H9 (cell line): ENCODE results near the gene COA7. TPM values are rescaled to one million over a fixed set of nuclear protein-coding genes. Genes with fewer than 3 reads are reported as not detected.

Experiments
- DNase-seq: peaks from one replicate; pipeline ENCODE4 v3.0.0-alpha.2; 2017
- H2AFZ ChIP-seq: one replicate; pipeline ENCODE4 v1.6.1; 2013; ENCODE audit warnings: mild to moderate bottlenecking, low read length, control low read depth, moderate library complexity
- H2AK5ac ChIP-seq: 2 replicates; pipeline ENCODE4 v1.6.1; 2013; ENCODE audit warnings: low read length, control low read depth, mixed read lengths; ENCODE audit not compliant: insufficient read length
- H2BK120ac ChIP-seq: one replicate; pipeline ENCODE4 v1.6.1; 2013; ENCODE audit warnings: low read depth, mild to moderate bottlenecking, low read length, control low read depth, inconsistent platforms; ENCODE audit not compliant: poor library complexity, severe bottlenecking
- H2BK12ac ChIP-seq: 2 replicates; pipeline ENCODE4 v1.6.1; 2013; ENCODE audit warnings: low read length, control low read depth, mixed read lengths, low read depth; ENCODE audit not compliant: insufficient read length
- H2BK15ac ChIP-seq: 2 replicates; pipeline ENCODE4 v1.6.1; 2013; ENCODE audit warnings: low read depth, low read length, control low read depth
- H2BK20ac ChIP-seq: one replicate; pipeline ENCODE4 v1.6.1; 2013; ENCODE audit warnings: low read depth, mild to moderate bottlenecking, low read length, control low read depth, inconsistent platforms; ENCODE audit not compliant: poor library complexity, severe bottlenecking
- H2BK5ac ChIP-seq: 2 replicates; pipeline ENCODE4 v1.6.1; 2013; ENCODE audit warnings: low read length, control low read depth, mixed read lengths; ENCODE audit not compliant: insufficient read length
- H3K14ac ChIP-seq: 2 replicates; pipeline ENCODE4 v1.6.1; 2013; ENCODE audit warnings: low read length, control low read depth; ENCODE audit not compliant: insufficient read depth
- H3K18ac ChIP-seq: 2 replicates; pipeline ENCODE4 v1.6.1; 2013; ENCODE audit warnings: low read depth, mild to moderate bottlenecking, mixed read lengths, low read length, control low read depth; ENCODE audit not compliant: insufficient read length
- H3K23ac ChIP-seq: 2 replicates; pipeline ENCODE4 v1.6.1; 2013; ENCODE audit warnings: low read length, control low read depth, mixed read lengths, low read depth; ENCODE audit not compliant: insufficient read length
- H3K23me2 ChIP-seq: 2 replicates; pipeline ENCODE4 v1.6.1; 2013; ENCODE audit warnings: low read depth, mild to moderate bottlenecking, mixed read lengths, low read length, control low read depth; ENCODE audit not compliant: insufficient read length, poor library complexity, severe bottlenecking
- H3K27ac ChIP-seq: 2 replicates; pipeline ENCODE4 v1.5.1; 2013; ENCODE audit warnings: low read length, control low read depth, mixed read lengths, low read depth; ENCODE audit not compliant: insufficient read length
- H3K27me3 ChIP-seq: 2 replicates; pipeline ENCODE4 v1.6.1; 2013; ENCODE audit warnings: low read length, control low read depth, inconsistent platforms; ENCODE audit not compliant: insufficient read depth
- H3K4ac ChIP-seq: 2 replicates; pipeline ENCODE4 v1.6.1; 2013; ENCODE audit warnings: low read depth, mild to moderate bottlenecking, control low read depth, inconsistent platforms, low read length, moderate library complexity
- H3K4me1 ChIP-seq: 2 replicates; pipeline ENCODE4 v1.6.1; 2013; ENCODE audit warnings: low read length, control low read depth, inconsistent platforms; ENCODE audit not compliant: insufficient read depth
- H3K4me2 ChIP-seq: 2 replicates; pipeline ENCODE4 v1.6.1; 2013; ENCODE audit warnings: low read length, control low read depth, mixed read lengths; ENCODE audit not compliant: insufficient read length, insufficient read depth
- H3K56ac ChIP-seq: 2 replicates; pipeline ENCODE4 v1.6.1; 2013; ENCODE audit warnings: low read depth, mild to moderate bottlenecking, mixed read lengths, low read length, control low read depth; ENCODE audit not compliant: insufficient read length
- H3K79me1 ChIP-seq: 2 replicates; pipeline ENCODE4 v1.6.1; 2013; ENCODE audit warnings: low read depth, mild to moderate bottlenecking, moderate library complexity, low read length, control low read depth, inconsistent platforms; ENCODE audit not compliant: insufficient read depth, poor library complexity, severe bottlenecking
- H3K79me2 ChIP-seq: 2 replicates; pipeline ENCODE4 v1.6.1; 2013; ENCODE audit warnings: low read length, control low read depth, inconsistent platforms; ENCODE audit not compliant: insufficient read depth
- H3K9ac ChIP-seq: 2 replicates; pipeline ENCODE4 v1.6.1; 2013; ENCODE audit warnings: low read length, control low read depth, mixed read lengths; ENCODE audit not compliant: insufficient read length; ENCODE audit errors: extremely low read depth
- H3K9me3 ChIP-seq: one replicate; pipeline ENCODE4 v1.6.1; 2013; ENCODE audit warnings: low read depth, low read length, inconsistent platforms; ENCODE audit not compliant: control insufficient read depth
- H3T11ph ChIP-seq: one replicate; pipeline ENCODE4 v1.6.1; 2013; ENCODE audit warnings: mild to moderate bottlenecking, low read length, control low read depth, inconsistent platforms
- H4K20me1 ChIP-seq: one replicate; pipeline ENCODE4 v1.6.1; 2013; ENCODE audit not compliant: control insufficient read depth, insufficient read length, insufficient read depth
- H4K5ac ChIP-seq: 2 replicates; pipeline ENCODE4 v1.6.1; 2013; ENCODE audit warnings: low read depth, mild to moderate bottlenecking, mixed read lengths, low read length, control low read depth; ENCODE audit not compliant: insufficient read length
- H4K8ac ChIP-seq: replicated peaks from 2 replicates; pipeline ENCODE4 v1.6.1; 2013; ENCODE audit warnings: low read length, control low read depth, mixed read lengths, low read depth; ENCODE audit not compliant: insufficient read length
- H4K91ac ChIP-seq: 2 replicates; pipeline ENCODE4 v1.6.1; 2013; ENCODE audit warnings: low read depth, mild to moderate bottlenecking, moderate library complexity, mixed read lengths, low read length, control low read depth; ENCODE audit not compliant: insufficient read length
- H3K27ac Mint-ChIP-seq, 3 experiments: 2 replicates in 2 of 3; 3 replicates in 1 of 3; pipeline ENCODE4 v1.8.0; 2020 to 2021; ENCODE audit warnings: mixed read lengths in 3 of 3, mild to moderate bottlenecking in 1 of 3, moderate library complexity in 1 of 3
- H3K27me3 Mint-ChIP-seq: 2 replicates; pipeline ENCODE4 v1.8.0; 2021; ENCODE audit warnings: low read depth, mild to moderate bottlenecking, moderate library complexity, mixed read lengths
- H3K36me3 Mint-ChIP-seq, 3 experiments: 2 replicates in 2 of 3; 3 replicates in 1 of 3; pipeline ENCODE4 v1.8.0; 2020 to 2021; ENCODE audit warnings: low read depth in 3 of 3, mixed read lengths in 3 of 3; ENCODE audit not compliant: insufficient read depth in 1 of 3
- H3K4me1 Mint-ChIP-seq, 2 experiments: 2 replicates each; pipeline ENCODE4 v1.8.0; 2020; ENCODE audit warnings: mixed read lengths in 2 of 2
- H3K4me3 Mint-ChIP-seq, 2 experiments: 2 replicates in 1 of 2; 3 replicates in 1 of 2; pipeline ENCODE4 v1.8.0; 2020 to 2021; ENCODE audit warnings: mild to moderate bottlenecking in 2 of 2, mixed read lengths in 2 of 2, moderate library complexity in 1 of 2
- H3K9me3 Mint-ChIP-seq, 2 experiments: 2 replicates in 1 of 2; 3 replicates in 1 of 2; pipeline ENCODE4 v1.8.0; 2020; ENCODE audit warnings: mild to moderate bottlenecking in 2 of 2, mixed read lengths in 2 of 2, moderate library complexity in 1 of 2
- WGBS: extraction: QIAGEN DNeasy Blood & Tissue Kit; methylation state at CpG from one replicate; pipeline ENCODE4 v1.1.7; 2013; ENCODE audit warnings: missing lambda C conversion rate, low lambda C conversion rate, mixed read lengths; ENCODE audit not compliant: insufficient read length; ENCODE audit errors: extremely low coverage; 5-methylcytosine and 5-hydroxymethylcytosine counted together
- total RNA-seq: library from RNA; stranded (reverse); gene quantifications from 2 replicates; pipeline ENCODE4 v1.2.1, GENCODE V29; 2021
- TF ChIP-seq, protein P1 (sequence below): fragments of 200-600 bp; sonication (generic); conservative IDR thresholded peaks from 3 replicates; pipeline ENCODE4 v1.8.0; 2021; ENCODE audit warnings: antibody characterized with exemption, mild to moderate bottlenecking

Gene COA7
- total RNA-seq, 1 experiment from 2014 or later: 69.1 TPM

DNA sequence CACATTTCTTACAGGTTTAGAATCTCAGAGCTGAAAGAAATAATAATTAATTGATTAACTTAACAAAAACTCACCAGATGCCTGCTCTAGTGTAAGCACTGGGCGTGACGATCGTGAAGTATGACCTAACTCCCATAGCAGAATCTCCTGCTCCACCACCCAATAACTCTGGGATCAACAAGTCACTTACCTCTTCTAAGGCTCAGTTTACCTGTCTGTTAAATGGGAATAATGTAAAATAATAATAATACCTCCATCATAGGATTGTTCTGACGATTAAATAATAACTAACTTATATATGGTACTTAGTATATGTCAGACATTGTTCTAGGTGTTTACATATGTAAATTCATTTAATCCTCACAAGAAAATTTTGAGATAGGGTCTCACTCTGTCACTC, 24.6 kb downstream of the COA7 start:
- no peaks in the 10 kb centered on the region for H3K79me1 ChIP-seq
- no peak overlapping the region for H2BK5ac ChIP-seq
- no peak overlapping the region for H4K5ac ChIP-seq
- no peak overlapping the region for H2BK12ac ChIP-seq
- no peak overlapping the region for H3K23ac ChIP-seq
- H3K36me3 Mint-ChIP-seq: no peaks in the 10 kb centered on the region
- no peak overlapping the region for H2BK20ac ChIP-seq
- WGBS: no CpG with 5 or more reads among the region's 4 CpGs
- no peak overlapping the region for H3K56ac ChIP-seq
- no peak overlapping the region for H3K18ac ChIP-seq
- no peak overlapping the region for H2BK120ac ChIP-seq
- H3K9me3 ChIP-seq: no peaks in the 10 kb centered on the region
- H3K27me3 Mint-ChIP-seq: no peaks in the 10 kb centered on the region
- no peaks in the 10 kb centered on the region for H4K20me1 ChIP-seq
- H2AK5ac ChIP-seq: no peak overlapping the region
- H3K4me1 Mint-ChIP-seq: peaks cover 11% of the 10 kb centered on the region in 2 experiments
- no peak overlapping the region for H3K27ac Mint-ChIP-seq
- H3K79me2 ChIP-seq: no peaks in the 10 kb centered on the region
- no peak for DNase-seq
- no peak overlapping the region for H3K9ac ChIP-seq
- no peak overlapping the region for H4K91ac ChIP-seq
- TF ChIP-seq, protein P1, sequence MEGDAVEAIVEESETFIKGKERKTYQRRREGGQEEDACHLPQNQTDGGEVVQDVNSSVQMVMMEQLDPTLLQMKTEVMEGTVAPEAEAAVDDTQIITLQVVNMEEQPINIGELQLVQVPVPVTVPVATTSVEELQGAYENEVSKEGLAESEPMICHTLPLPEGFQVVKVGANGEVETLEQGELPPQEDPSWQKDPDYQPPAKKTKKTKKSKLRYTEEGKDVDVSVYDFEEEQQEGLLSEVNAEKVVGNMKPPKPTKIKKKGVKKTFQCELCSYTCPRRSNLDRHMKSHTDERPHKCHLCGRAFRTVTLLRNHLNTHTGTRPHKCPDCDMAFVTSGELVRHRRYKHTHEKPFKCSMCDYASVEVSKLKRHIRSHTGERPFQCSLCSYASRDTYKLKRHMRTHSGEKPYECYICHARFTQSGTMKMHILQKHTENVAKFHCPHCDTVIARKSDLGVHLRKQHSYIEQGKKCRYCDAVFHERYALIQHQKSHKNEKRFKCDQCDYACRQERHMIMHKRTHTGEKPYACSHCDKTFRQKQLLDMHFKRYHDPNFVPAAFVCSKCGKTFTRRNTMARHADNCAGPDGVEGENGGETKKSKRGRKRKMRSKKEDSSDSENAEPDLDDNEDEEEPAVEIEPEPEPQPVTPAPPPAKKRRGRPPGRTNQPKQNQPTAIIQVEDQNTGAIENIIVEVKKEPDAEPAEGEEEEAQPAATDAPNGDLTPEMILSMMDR: no peak
- no peak overlapping the region for H3K27ac ChIP-seq
- H3K4me2 ChIP-seq: no peak overlapping the region
- no peak overlapping the region for H3T11ph ChIP-seq
- H3K27me3 ChIP-seq: no peaks in the 10 kb centered on the region
- H3K4ac ChIP-seq: no peak overlapping the region
- H3K4me1 ChIP-seq: no peaks in the 10 kb centered on the region
- no peak overlapping the region for H2AFZ ChIP-seq
- no peak overlapping the region for H3K14ac ChIP-seq
- no peak overlapping the region for H4K8ac ChIP-seq
- H2BK15ac ChIP-seq: no peak overlapping the region
- H3K4me3 Mint-ChIP-seq: no peak overlapping the region
- H3K23me2 ChIP-seq: no peaks in the 10 kb centered on the region
- H3K9me3 Mint-ChIP-seq: no peaks in the 10 kb centered on the region
